Progenitor cell of endocrine pancreas (in vitro differentiated cells): ENCODE measurements around the gene NXPH1. TPM values are rescaled to one million over a fixed set of nuclear protein-coding genes. Genes with fewer than 3 reads are reported as not detected.

Experiments
- DNase-seq: peaks from one replicate; pipeline ENCODE4 v3.0.0; 2021; ENCODE audit warnings: low spot score; ENCODE audit not compliant: unreplicated experiment
- H3K27ac Mint-ChIP-seq: 2 replicates; pipeline ENCODE4 v1.8.0; 2021; ENCODE audit warnings: mild to moderate bottlenecking, moderate library complexity, mixed read lengths
- H3K27me3 Mint-ChIP-seq: 2 replicates; pipeline ENCODE4 v1.8.0; 2021; ENCODE audit warnings: mixed read lengths
- H3K36me3 Mint-ChIP-seq: 2 replicates; pipeline ENCODE4 v1.8.0; 2022; ENCODE audit warnings: mixed read lengths; ENCODE audit not compliant: insufficient read depth
- H3K4me1 Mint-ChIP-seq: 2 replicates; pipeline ENCODE4 v1.8.0; 2021; ENCODE audit warnings: low read depth, mixed read lengths
- H3K4me3 Mint-ChIP-seq: 2 replicates; pipeline ENCODE4 v1.8.0; 2021; ENCODE audit warnings: low read depth, mild to moderate bottlenecking, moderate library complexity, mixed read lengths
- H3K9me3 Mint-ChIP-seq: 2 replicates; pipeline ENCODE4 v1.8.0; 2021; ENCODE audit warnings: low read depth, mixed read lengths
- CTCF ChIP-seq: fragments of 200-600 bp; sonication (generic); IDR thresholded peaks from one replicate; pipeline ENCODE4 v1.5.0; 2021; ENCODE audit warnings: antibody characterized with exemption, mild to moderate bottlenecking; ENCODE audit not compliant: unreplicated experiment
- total RNA-seq: library from RNA; stranded (reverse); gene quantifications from 2 replicates; pipeline ENCODE4 v1.2.1, GENCODE V29; 2021

NXPH1 gene
- total RNA-seq, 1 donor from 2014 or later: not detected

DNA sequence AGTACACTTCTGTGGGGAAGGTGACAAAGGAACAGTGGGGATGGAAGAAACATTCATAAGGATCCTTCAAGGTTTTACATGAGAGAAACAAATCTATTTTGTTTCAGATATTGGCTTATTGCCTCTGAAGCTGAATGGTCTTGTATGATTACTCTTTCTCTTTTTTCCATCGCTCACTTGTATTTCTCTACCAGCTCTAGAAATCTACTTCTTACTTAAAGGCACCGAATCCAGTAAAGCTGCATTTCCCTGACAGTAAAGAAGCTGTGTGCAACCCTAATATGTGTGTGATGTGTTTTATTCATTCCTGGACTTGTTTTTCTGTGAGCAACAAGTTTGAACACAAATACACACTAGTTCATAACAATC, 45.2 kb upstream of the NXPH1 start:
- no peak overlapping the region for H3K4me3 Mint-ChIP-seq
- H3K27me3 Mint-ChIP-seq: no peaks in the 10 kb centered on the region
- peaks cover 2% of the 10 kb centered on the region for H3K4me1 Mint-ChIP-seq
- DNase-seq: no peak
- H3K27ac Mint-ChIP-seq: no peak overlapping the region
- TF ChIP-seq CTCF: no peak
- H3K36me3 Mint-ChIP-seq: no peaks in the 10 kb centered on the region
- no peaks in the 10 kb centered on the region for H3K9me3 Mint-ChIP-seq

GRCh38 chr7:8389593-8390261, 43.7 kb upstream of the NXPH1 start:
- peak; percentile 44 for DNase-seq
- no peak for TF ChIP-seq CTCF
- no peaks in the 10 kb centered on the region for H3K9me3 Mint-ChIP-seq
- no peak overlapping the region for H3K4me3 Mint-ChIP-seq
- no peaks in the 10 kb centered on the region for H3K27me3 Mint-ChIP-seq
- no peaks in the 10 kb centered on the region for H3K36me3 Mint-ChIP-seq
- H3K4me1 Mint-ChIP-seq: peaks cover 2% of the 10 kb centered on the region
- no peak overlapping the region for H3K27ac Mint-ChIP-seq

GRCh38 chr7:8390262-8390626, 43.2 kb upstream of the NXPH1 start:
- H3K4me1 Mint-ChIP-seq: peaks cover 2% of the 10 kb centered on the region
- H3K36me3 Mint-ChIP-seq: no peaks in the 10 kb centered on the region
- no peaks in the 10 kb centered on the region for H3K27me3 Mint-ChIP-seq
- no peak for TF ChIP-seq CTCF
- no peak overlapping the region for H3K4me3 Mint-ChIP-seq
- no peak overlapping the region for H3K27ac Mint-ChIP-seq
- H3K9me3 Mint-ChIP-seq: no peaks in the 10 kb centered on the region
- no peak for DNase-seq

GRCh38 chr7:8391353-8392062, 41.9 kb upstream of the NXPH1 start:
- H3K27ac Mint-ChIP-seq: no peak overlapping the region
- H3K9me3 Mint-ChIP-seq: peaks cover 3% of the 10 kb centered on the region
- TF ChIP-seq CTCF: no peak
- DNase-seq: no peak
- peaks cover 2% of the 10 kb centered on the region for H3K4me1 Mint-ChIP-seq
- H3K27me3 Mint-ChIP-seq: no peaks in the 10 kb centered on the region
- H3K4me3 Mint-ChIP-seq: no peak overlapping the region
- no peaks in the 10 kb centered on the region for H3K36me3 Mint-ChIP-seq

DNA sequence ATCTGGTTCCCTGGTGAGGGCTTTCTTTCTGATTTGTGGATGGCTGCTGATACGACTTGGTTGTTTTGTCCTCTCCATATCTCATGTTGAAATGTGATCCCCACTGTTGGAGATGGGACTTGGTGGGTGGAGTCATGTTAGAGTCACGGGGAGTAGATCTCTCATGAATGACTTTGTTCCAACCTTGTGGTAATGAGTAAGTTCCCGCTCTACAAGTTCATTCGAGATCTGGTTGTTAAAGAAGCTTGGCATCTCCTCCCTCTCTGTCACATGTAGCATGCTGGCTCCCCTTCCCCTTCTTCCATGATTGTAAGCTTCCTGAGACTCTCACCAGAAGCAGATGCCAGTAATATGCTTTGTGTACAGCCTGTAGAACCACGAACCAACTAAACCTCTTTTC, 37.1 kb upstream of the NXPH1 start:
- DNase-seq: no peak
- Mint-ChIP-seq H3K27me3 (no peaks in the 10 kb centered on the region), H3K4me3 (no peak overlapping the region), H3K4me1 (no peaks in the 10 kb centered on the region), H3K36me3 (no peaks in the 10 kb centered on the region), H3K9me3 (peaks cover 3% of the 10 kb centered on the region), H3K27ac (no peak overlapping the region)
- no peak for TF ChIP-seq CTCF
